HEK293T (cell line): ENCODE results near the gene NADSYN1.
"Not testable (repeated sequence)": the region's sequence is repeated elsewhere in the genome, so short reads cannot be mapped to it uniquely, and the experiment has no call there.

ENCODE experiments used
- CTBP1 ChIP-seq: fragments of 450-650 bp; IDR thresholded peaks from 2 replicates; pipeline ENCODE4 v1.6.1; 2016; ENCODE audit warnings: borderline replicate concordance
- FOXA1 ChIP-seq: fragments of 450-650 bp; IDR thresholded peaks from 2 replicates; pipeline ENCODE4 v1.6.1; 2016; ENCODE audit warnings: mild to moderate bottlenecking

DNA sequence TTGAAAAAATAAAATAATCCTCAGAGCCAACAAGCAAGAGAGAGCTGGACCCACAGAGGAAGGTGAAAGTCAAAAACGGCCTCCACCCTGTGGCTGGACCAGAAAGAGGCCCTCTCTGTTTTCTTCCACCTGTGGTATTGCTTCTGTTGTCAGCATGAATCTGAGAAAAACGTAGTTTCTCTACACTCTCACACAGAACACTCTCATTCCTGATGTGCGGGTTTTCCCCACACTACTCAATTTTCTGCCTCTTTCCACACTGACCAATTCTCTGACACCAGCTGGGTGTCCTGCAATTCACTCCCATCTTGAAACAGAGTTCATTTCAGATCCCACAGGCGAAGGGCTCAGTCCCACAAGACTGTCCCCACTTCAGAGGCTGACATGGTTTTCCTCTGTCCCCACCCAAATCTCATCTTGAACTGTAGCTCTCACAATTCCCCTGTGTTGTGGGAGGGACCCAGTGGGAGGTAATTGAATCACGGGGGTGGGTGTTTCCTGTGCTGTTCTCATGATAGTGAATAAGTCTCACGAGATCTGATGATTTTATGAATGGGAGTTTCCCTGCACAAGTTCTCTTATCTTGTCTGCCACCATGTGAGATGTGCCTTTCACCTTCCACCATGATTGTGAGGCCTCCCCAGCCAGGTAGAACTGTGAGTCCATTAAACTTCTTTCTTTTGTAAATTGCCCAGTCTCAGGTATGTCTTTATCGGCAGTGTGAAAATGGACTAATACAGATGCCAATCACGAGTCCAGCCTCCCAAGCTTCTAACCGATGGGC is 87.7 kb downstream of the NADSYN1 start:
- not testable (repeated sequence) for TF ChIP-seq FOXA1, CTBP1
